Panc1 (cell line): ENCODE measurements around the gene GLUL. TPM values are rescaled to one million over a fixed set of nuclear protein-coding genes. Genes with fewer than 3 reads are reported as not detected.

ENCODE experiments used
- ATAC-seq: fragments of 200-7000 bp; cut with Tn5 transposase; 2 replicates; pipeline ENCODE4 v1.9.1; 2020; ENCODE audit warnings: mild to moderate bottlenecking, moderate library complexity
- BruUV-seq: library from RNA; stranded (reverse); fragments of 400-500 nt; replicated peaks from 2 replicates; lab custom pipeline; 2021; lab: Mats Ljungman, UMichigan
- CTCF ChIA-PET: fragments of 300-600 bp; sonication (Branson Sonifier 250); formaldehyde crosslinking; loops from one replicate; lab custom pipeline; 2022; ENCODE audit warnings: antibody characterized with exemption; lab: Charles Lee
- POLR2A ChIA-PET: fragments of 300-600 bp; sonication (Branson Sonifier 250); formaldehyde crosslinking; loops from one replicate; lab custom pipeline; 2022; ENCODE audit warnings: antibody characterized with exemption; lab: Charles Lee
- DNase-seq: peaks from one replicate; pipeline ENCODE4 v3.0.0-alpha.2; 2010; ENCODE audit warnings: low read depth, low spot score
- H3K27ac ChIP-seq: 2 replicates; pipeline ENCODE4 v1.5.1; 2011; ENCODE audit warnings: mild to moderate bottlenecking, low read length, inconsistent platforms
- H3K27me3 ChIP-seq: fragments of 200-500 bp; sonication (Bioruptor generic); 2 replicates; pipeline ENCODE4 v1.6.0; 2014; ENCODE audit warnings: low read length, inconsistent platforms; ENCODE audit not compliant: control insufficient read depth, insufficient read depth
- H3K36me3 ChIP-seq: fragments of 200-500 bp; sonication (Bioruptor generic); 2 replicates; pipeline ENCODE4 v1.5.1; 2014; ENCODE audit warnings: inconsistent platforms, mild to moderate bottlenecking, low read length, moderate library complexity; ENCODE audit not compliant: control insufficient read depth, insufficient read depth
- H3K4me1 ChIP-seq: 2 replicates; pipeline ENCODE4 v1.5.1; 2011; ENCODE audit warnings: inconsistent platforms, mild to moderate bottlenecking, low read length, moderate library complexity; ENCODE audit not compliant: control insufficient read depth, insufficient read depth
- H3K4me3 ChIP-seq, 2 experiments: 2 replicates each; pipeline ENCODE4 v1.5.1; 2011 to 2012; ENCODE audit warnings: low read depth in 2 of 2, low read length in 2 of 2, mild to moderate bottlenecking in 2 of 2, inconsistent platforms in 1 of 2, moderate library complexity in 1 of 2
- H3K9me3 ChIP-seq: fragments of 200-500 bp; sonication (Bioruptor generic); 2 replicates; pipeline ENCODE4 v1.5.1; 2014; ENCODE audit warnings: low read depth, mild to moderate bottlenecking, inconsistent platforms, low read length, moderate library complexity; ENCODE audit not compliant: control insufficient read depth, insufficient read depth
- CTCF ChIP-seq: fragments of 450-650 bp; IDR thresholded peaks from 2 replicates; pipeline ENCODE4 v1.5.1; 2017; ENCODE audit warnings: mild to moderate bottlenecking
- POLR2AphosphoS5 ChIP-seq: IDR thresholded peaks from 2 replicates; pipeline ENCODE4 v1.6.1; 2012; ENCODE audit warnings: mild to moderate bottlenecking, low read depth, low read length, moderate library complexity
- REST ChIP-seq, 2 experiments: IDR thresholded peaks; 2 replicates each; pipeline ENCODE4 v1.6.1; 2011 to 2012; ENCODE audit warnings: low read depth in 2 of 2, control low read depth in 1 of 2, low read length in 1 of 2, mild to moderate bottlenecking in 1 of 2, moderate library complexity in 1 of 2; ENCODE audit not compliant: insufficient read depth in 1 of 2
- SIN3A ChIP-seq: IDR thresholded peaks from 2 replicates; pipeline ENCODE4 v1.6.1; 2012; ENCODE audit warnings: low read depth, mild to moderate bottlenecking, low read length, moderate library complexity, borderline replicate concordance; ENCODE audit not compliant: insufficient read depth
- TCF7L2 ChIP-seq: IDR thresholded peaks from 2 replicates; pipeline ENCODE4 v1.6.1; 2011; ENCODE audit warnings: mild to moderate bottlenecking, low read depth, low read length, inconsistent platforms
- in situ Hi-C: cut with HindIII; loops from 2 replicates; pipeline ENCODE4 v1.10.0; 2016; ENCODE audit warnings: low sequenced_read_pairs, low pct_unique_long_range_greater_than_20kb
- intact Hi-C: fragments of 100-400 bp; cut with micrococcal nuclease; formaldehyde crosslinking; loops from one replicate; pipeline ENCODE4 v1.10.0; 2022; ENCODE audit not compliant: unreplicated experiment
- total RNA-seq: library from RNA; stranded (reverse); gene quantifications from one replicate; pipeline ENCODE4 v1.2.1, GENCODE V29; 2021; ENCODE audit not compliant: unreplicated experiment

Gene GLUL
- total RNA-seq, 1 experiment from 2014 or later: 55.2 TPM

GRCh38 chr1:182410620-182411273, 19.2 kb upstream of the GLUL start:
- ChIA-PET CTCF (no interaction called here), POLR2A (no interaction called here)
- DNase-seq: no peak
- no peaks in the 10 kb centered on the region; the same call in 1 of the 2 replicates for H3K27me3 ChIP-seq
- no TSS peak for BruUV-seq
- intact Hi-C loops: no loop called here
- H3K4me1 ChIP-seq: no peaks in the 10 kb centered on the region
- H3K4me3 ChIP-seq: no peak overlapping the region
- H3K27ac ChIP-seq: no peak overlapping the region
- H3K36me3 ChIP-seq: no peaks in the 10 kb centered on the region
- in situ Hi-C loops: no loop called here
- TF ChIP-seq REST (IDR thresholded peaks at IDR 0.05; ENCODE audit: insufficient read depth in 1 of 2, low read depth in 2 of 2, low read length in 1 of 2) (no peak), POLR2AphosphoS5 (no peak), TCF7L2 (no peak), CTCF (no peak), SIN3A (no peak)
- no peak for ATAC-seq
- H3K9me3 ChIP-seq: no peaks in the 10 kb centered on the region

- H3K4me3 ChIP-seq: no peak overlapping the region
- H3K36me3 ChIP-seq: no peaks in the 10 kb centered on the region
- no peak overlapping the region for H3K27ac ChIP-seq
- no peak for TF ChIP-seq SIN3A
- no peak for TF ChIP-seq TCF7L2
- TF ChIP-seq REST (IDR thresholded peaks at IDR 0.05; ENCODE audit: insufficient read depth in 1 of 2, low read depth in 2 of 2, low read length in 1 of 2): no peak
- no peak for TF ChIP-seq CTCF
- TF ChIP-seq POLR2AphosphoS5: no peak
- ChIA-PET POLR2A (no interaction called here), CTCF (no interaction called here)
- no TSS peak for BruUV-seq
- intact Hi-C loops: no loop called here
- no peaks in the 10 kb centered on the region for H3K9me3 ChIP-seq
- DNase-seq: no peak
- no peaks in the 10 kb centered on the region for H3K4me1 ChIP-seq
- H3K27me3 ChIP-seq: no peaks in the 10 kb centered on the region; the same call in 1 of the 2 replicates
- in situ Hi-C loops: no loop called here
- no peak for ATAC-seq
Measured at GRCh38 chr1:182410138-182410537, 18.5 kb upstream of the GLUL start.
